BLaER1 (cell line): Measurements from ENCODE around the gene CX3CR1.
"Not testable (repeated sequence)": the region's sequence is repeated elsewhere in the genome, so short reads cannot be mapped to it uniquely, and the experiment has no call there.

ENCODE experiments used
- H3K27ac ChIP-seq: shearing (Covaris generic); formaldehyde crosslinking; 2 replicates; pipeline ENCODE4 v1.8.1; 2022
- H3K27me3 ChIP-seq: shearing (Covaris generic); formaldehyde crosslinking; 2 replicates; pipeline ENCODE4 v1.8.1; 2022
- H3K36me3 ChIP-seq: shearing (Covaris generic); formaldehyde crosslinking; 2 replicates; pipeline ENCODE4 v1.8.1; 2022
- H3K4me1 ChIP-seq: shearing (Covaris generic); formaldehyde crosslinking; 2 replicates; pipeline ENCODE4 v1.8.1; 2022
- H3K4me2 ChIP-seq: shearing (Covaris generic); formaldehyde crosslinking; 2 replicates; pipeline ENCODE4 v1.8.1; 2022
- H3K4me3 ChIP-seq: shearing (Covaris generic); formaldehyde crosslinking; 2 replicates; pipeline ENCODE4 v1.8.1; 2022
- H3K9ac ChIP-seq: shearing (Covaris generic); formaldehyde crosslinking; 2 replicates; pipeline ENCODE4 v1.8.1; 2022
- H3K9me3 ChIP-seq: shearing (Covaris generic); formaldehyde crosslinking; 2 replicates; pipeline ENCODE4 v1.8.1; 2022
- H4K20me1 ChIP-seq: shearing (Covaris generic); formaldehyde crosslinking; 2 replicates; pipeline ENCODE4 v1.8.1; 2022
- Cebpa-rat ChIP-seq: shearing (Covaris generic); IDR thresholded peaks from 2 replicates; pipeline ENCODE4 v1.8.1; 2022

Gene CX3CR1

GRCh38 chr3:39230453-39230852 lies 49.4 kb downstream of the CX3CR1 start:
- no peaks in the 10 kb centered on the region for H3K27me3 ChIP-seq
- H3K36me3 ChIP-seq: no peaks in the 10 kb centered on the region
- no peak for TF ChIP-seq Cebpa-rat
- H4K20me1 ChIP-seq: no peaks in the 10 kb centered on the region
- H3K27ac ChIP-seq: no peak overlapping the region
- no peak overlapping the region for H3K9ac ChIP-seq
- peaks cover 16% of the 10 kb centered on the region; the same call in 1 of the 2 replicates for H3K4me1 ChIP-seq
- H3K4me2 ChIP-seq: no peak overlapping the region
- no peaks in the 10 kb centered on the region for H3K9me3 ChIP-seq
- no peak overlapping the region for H3K4me3 ChIP-seq

GRCh38 chr3:39228496-39228895 lies 51.3 kb downstream of the CX3CR1 start:
- no peaks in the 10 kb centered on the region for H3K9me3 ChIP-seq
- H4K20me1 ChIP-seq: no peaks in the 10 kb centered on the region
- H3K4me3 ChIP-seq: no peak overlapping the region
- H3K9ac ChIP-seq: no peak overlapping the region
- H3K27ac ChIP-seq: no peak overlapping the region
- no peak for TF ChIP-seq Cebpa-rat
- no peaks in the 10 kb centered on the region for H3K36me3 ChIP-seq
- H3K27me3 ChIP-seq: no peaks in the 10 kb centered on the region
- H3K4me1 ChIP-seq: peaks cover 16% of the 10 kb centered on the region; the same call in 1 of the 2 replicates
- H3K4me2 ChIP-seq: no peak overlapping the region

- H3K27me3 ChIP-seq, H3K9ac ChIP-seq, H3K27ac ChIP-seq, H3K4me3 ChIP-seq, H3K36me3 ChIP-seq, H3K4me2 ChIP-seq, H4K20me1 ChIP-seq, H3K9me3 ChIP-seq: not testable (repeated sequence)
- H3K4me1 ChIP-seq: peaks cover 11% of the 10 kb centered on the region; the same call in 1 of the 2 replicates
Measured at GRCh38 chr3:39227596-39227995, 52.2 kb downstream of the CX3CR1 start.

GRCh38 chr3:39226106-39226741 lies 53.6 kb downstream of the CX3CR1 start:
- H3K4me2 ChIP-seq: peak overlapping the region; percentile 36; the same call in 1 of the 2 replicates

GRCh38 chr3:39224288-39224687 lies 55.5 kb downstream of the CX3CR1 start:
- Histone ChIP-seq H3K27ac (no peak overlapping the region), H4K20me1 (no peaks in the 10 kb centered on the region), H3K36me3 (no peaks in the 10 kb centered on the region), H3K4me3 (no peak overlapping the region), H3K9ac (no peak overlapping the region), H3K27me3 (no peaks in the 10 kb centered on the region), H3K4me1 (peaks cover 25% of the 10 kb centered on the region), H3K9me3 (no peaks in the 10 kb centered on the region), H3K4me2 (no peak overlapping the region)
- no peak for TF ChIP-seq Cebpa-rat

More at GRCh38 chr3:39226106-39226741, 53.6 kb downstream of the CX3CR1 start:
- Histone ChIP-seq H3K9me3 (no peaks in the 10 kb centered on the region), H3K36me3 (no peaks in the 10 kb centered on the region), H3K27ac (no peak overlapping the region), H3K9ac (no peak overlapping the region), H3K4me3 (no peak overlapping the region), H3K27me3 (no peaks in the 10 kb centered on the region), H4K20me1 (no peaks in the 10 kb centered on the region), H3K4me1 (peaks cover 12% of the 10 kb centered on the region)
- no peak for TF ChIP-seq Cebpa-rat

GRCh38 chr3:39222939-39223338 lies 56.9 kb downstream of the CX3CR1 start:
- Histone ChIP-seq H3K4me1 (peaks cover 25% of the 10 kb centered on the region), H3K9ac (no peak overlapping the region)

GRCh38 chr3:39222462-39222861 lies 57.4 kb downstream of the CX3CR1 start:
- no peak for TF ChIP-seq Cebpa-rat
- H3K4me3 ChIP-seq: no peak overlapping the region
- no peaks in the 10 kb centered on the region for H3K9me3 ChIP-seq
- H3K27me3 ChIP-seq: no peaks in the 10 kb centered on the region
- no peak overlapping the region for H3K9ac ChIP-seq
- H3K4me2 ChIP-seq: no peak overlapping the region
- no peaks in the 10 kb centered on the region for H4K20me1 ChIP-seq
- no peak overlapping the region for H3K27ac ChIP-seq
- H3K4me1 ChIP-seq: peaks cover 25% of the 10 kb centered on the region
- H3K36me3 ChIP-seq: no peaks in the 10 kb centered on the region

More at GRCh38 chr3:39222939-39223338, 56.9 kb downstream of the CX3CR1 start:
- no peak for TF ChIP-seq Cebpa-rat
- Histone ChIP-seq H3K27ac (no peak overlapping the region), H3K27me3 (no peaks in the 10 kb centered on the region), H4K20me1 (no peaks in the 10 kb centered on the region), H3K36me3 (no peaks in the 10 kb centered on the region), H3K4me3 (no peak overlapping the region), H3K4me2 (no peak overlapping the region), H3K9me3 (no peaks in the 10 kb centered on the region)

- Histone ChIP-seq H3K27me3 (no peaks in the 10 kb centered on the region), H3K9me3 (no peaks in the 10 kb centered on the region), H3K4me2 (peak overlapping the region; percentile 68), H3K4me3 (no peak overlapping the region), H3K9ac (no peak overlapping the region), H4K20me1 (no peaks in the 10 kb centered on the region), H3K4me1 (peaks cover 31% of the 10 kb centered on the region), H3K36me3 (no peaks in the 10 kb centered on the region), H3K27ac (no peak overlapping the region)
- TF ChIP-seq Cebpa-rat: no peak
Measured at GRCh38 chr3:39221141-39221530, 58.7 kb downstream of the CX3CR1 start.

- peak overlapping the region; percentile 68 for H3K4me2 ChIP-seq
- no peaks in the 10 kb centered on the region for H3K36me3 ChIP-seq
- no peaks in the 10 kb centered on the region for H3K27me3 ChIP-seq
- peaks cover 31% of the 10 kb centered on the region for H3K4me1 ChIP-seq
- no peak overlapping the region for H3K9ac ChIP-seq
- no peak overlapping the region for H3K27ac ChIP-seq
- no peaks in the 10 kb centered on the region for H4K20me1 ChIP-seq
- no peaks in the 10 kb centered on the region for H3K9me3 ChIP-seq
- TF ChIP-seq Cebpa-rat: no peak
- no peak overlapping the region for H3K4me3 ChIP-seq
Measured at GRCh38 chr3:39220407-39221140, 59.3 kb downstream of the CX3CR1 start.

- Histone ChIP-seq H3K4me3 (no peak overlapping the region), H3K27me3 (no peaks in the 10 kb centered on the region), H3K9ac (no peak overlapping the region), H3K36me3 (no peaks in the 10 kb centered on the region), H4K20me1 (no peaks in the 10 kb centered on the region), H3K4me2 (no peak overlapping the region), H3K4me1 (peaks cover 32% of the 10 kb centered on the region), H3K9me3 (no peaks in the 10 kb centered on the region), H3K27ac (no peak overlapping the region)
- no peak for TF ChIP-seq Cebpa-rat
Measured at GRCh38 chr3:39219702-39220101, 60.1 kb downstream of the CX3CR1 start.
